Right atrium auricular region (tissue), 2 donors: ENCODE measurements around the gene RHCG. TPM values are rescaled to one million over a fixed set of nuclear protein-coding genes. Genes with fewer than 3 reads are reported as not detected.
A peak's percentile ranks its signal among the peaks of the same experiment; 100 is the strongest.

ENCODE experiments used
- DNase-seq: peaks from one replicate; pipeline ENCODE4 v3.0.0-alpha.2; 2019; ENCODE audit warnings: low spot score
- H3K27ac ChIP-seq, 2 donors: fragments of 200-600 bp; sonication (generic); 1 replicate in 1 of 2; 2 replicates in 1 of 2; pipeline ENCODE4 v1.5.1; 2016 to 2019
- H3K27me3 ChIP-seq, 2 donors: fragments of 200-600 bp; sonication (generic); one replicate each; pipeline versions ENCODE4 v1.5.1 to v1.6.0; 2017 to 2019
- H3K36me3 ChIP-seq: fragments of 200-600 bp; sonication (generic); one replicate; pipeline ENCODE4 v1.5.1; 2016
- H3K4me1 ChIP-seq, 2 donors: fragments of 200-600 bp; sonication (generic); one replicate each; pipeline versions ENCODE4 v1.5.1 to v1.6.0; 2017 to 2019
- H3K4me3 ChIP-seq, 2 donors: fragments of 200-600 bp; sonication (generic); 1 replicate in 1 of 2; 2 replicates in 1 of 2; pipeline ENCODE4 v1.5.1; 2017 to 2019; ENCODE audit warnings: mild to moderate bottlenecking in 1 of 2, moderate library complexity in 1 of 2
- H3K9me3 ChIP-seq, 2 donors: fragments of 200-600 bp; sonication (generic); one replicate each; pipeline ENCODE4 v1.5.1; 2019
- total RNA-seq, 2 donors: library from RNA; depleted of rRNA; stranded (reverse); fragments of >200 nt; gene quantifications; one replicate each; pipeline ENCODE4 v1.1.0, GENCODE V29; 2016
- TF ChIP-seq, protein P1 (sequence below), 2 donors: fragments of 200-600 bp; sonication (generic); IDR thresholded peaks; one replicate each; pipeline ENCODE4 v1.5.1; 2019; ENCODE audit warnings: antibody characterized with exemption in 2 of 2

Gene RHCG
- total RNA-seq, 2 donors from 2014 or later, result 0.37 to 0.43 TPM

GRCh38 chr15:89495638-89496145 lies 691 bp downstream of the RHCG start:
- Histone ChIP-seq H3K9me3 (no peaks in the 10 kb centered on the region), H3K4me1 (peaks cover 0 to 12% of the 10 kb centered on the region in 2 donors), H3K27ac (no peak overlapping the region), H3K27me3 (no peaks in the 10 kb centered on the region), H3K36me3 (no peaks in the 10 kb centered on the region), H3K4me3 (no peak overlapping the region)
- no peak for DNase-seq
- TF ChIP-seq, protein P1, sequence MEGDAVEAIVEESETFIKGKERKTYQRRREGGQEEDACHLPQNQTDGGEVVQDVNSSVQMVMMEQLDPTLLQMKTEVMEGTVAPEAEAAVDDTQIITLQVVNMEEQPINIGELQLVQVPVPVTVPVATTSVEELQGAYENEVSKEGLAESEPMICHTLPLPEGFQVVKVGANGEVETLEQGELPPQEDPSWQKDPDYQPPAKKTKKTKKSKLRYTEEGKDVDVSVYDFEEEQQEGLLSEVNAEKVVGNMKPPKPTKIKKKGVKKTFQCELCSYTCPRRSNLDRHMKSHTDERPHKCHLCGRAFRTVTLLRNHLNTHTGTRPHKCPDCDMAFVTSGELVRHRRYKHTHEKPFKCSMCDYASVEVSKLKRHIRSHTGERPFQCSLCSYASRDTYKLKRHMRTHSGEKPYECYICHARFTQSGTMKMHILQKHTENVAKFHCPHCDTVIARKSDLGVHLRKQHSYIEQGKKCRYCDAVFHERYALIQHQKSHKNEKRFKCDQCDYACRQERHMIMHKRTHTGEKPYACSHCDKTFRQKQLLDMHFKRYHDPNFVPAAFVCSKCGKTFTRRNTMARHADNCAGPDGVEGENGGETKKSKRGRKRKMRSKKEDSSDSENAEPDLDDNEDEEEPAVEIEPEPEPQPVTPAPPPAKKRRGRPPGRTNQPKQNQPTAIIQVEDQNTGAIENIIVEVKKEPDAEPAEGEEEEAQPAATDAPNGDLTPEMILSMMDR (IDR thresholded peaks at IDR 0.05), result no peak

GRCh38 chr15:89494941-89495637 lies 1.3 kb downstream of the RHCG start:
- Histone ChIP-seq H3K4me3 (no peak overlapping the region), H3K4me1 (peaks cover 0 to 15% of the 10 kb centered on the region in 2 donors), H3K36me3 (no peaks in the 10 kb centered on the region), H3K27me3 (no peaks in the 10 kb centered on the region), H3K9me3 (no peaks in the 10 kb centered on the region), H3K27ac (no peak overlapping the region)
- DNase-seq, result no peak
- TF ChIP-seq, protein P1 (IDR thresholded peaks at IDR 0.05), result peak in 1 of 2 donors; percentile 33

- TF ChIP-seq, protein P1 (IDR thresholded peaks at IDR 0.05), result no peak
- H3K9me3 ChIP-seq, result no peaks in the 10 kb centered on the region
- H3K4me3 ChIP-seq, result no peak overlapping the region
- no peak for DNase-seq
- H3K4me1 ChIP-seq, result peaks cover 0 to 15% of the 10 kb centered on the region in 2 donors
- no peaks in the 10 kb centered on the region for H3K36me3 ChIP-seq
- H3K27ac ChIP-seq, result no peak overlapping the region
- no peaks in the 10 kb centered on the region for H3K27me3 ChIP-seq
These were observed 2.4 kb downstream of the RHCG start for GRCh38 chr15:89494031-89494430.

DNA sequence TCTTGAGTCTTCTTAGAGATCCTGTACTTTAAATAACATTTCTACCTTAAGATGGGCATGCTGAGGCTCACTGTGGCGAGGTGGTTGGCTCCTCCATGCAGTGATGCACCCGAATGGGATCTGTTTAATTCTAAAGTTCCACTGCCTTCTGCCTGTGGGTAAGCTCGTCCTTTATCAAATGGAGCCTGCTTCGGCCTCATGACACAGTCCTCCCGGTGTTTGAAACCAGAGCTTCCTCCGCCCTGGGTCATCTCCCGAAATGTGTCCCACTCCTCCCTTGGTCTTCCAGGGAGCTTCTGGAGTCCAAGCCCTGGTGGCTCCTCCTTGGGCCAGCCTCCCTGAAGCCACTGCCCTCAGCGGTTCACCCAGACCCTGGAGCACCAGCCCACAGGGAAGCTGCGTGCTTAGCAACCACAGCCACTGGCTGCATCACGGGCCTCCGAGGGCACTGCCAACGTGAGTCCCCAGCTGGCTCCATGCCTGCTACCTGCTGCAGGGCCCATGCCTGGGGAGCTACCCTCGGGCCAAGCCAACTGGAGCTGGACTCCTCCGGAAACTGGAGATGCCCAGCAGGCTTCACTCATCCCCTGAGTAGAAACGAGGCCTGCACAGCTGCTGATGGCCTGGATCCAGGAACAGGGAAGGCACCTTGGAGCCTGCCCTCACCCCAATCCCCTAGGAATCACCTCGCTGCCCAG lies 3.3 kb downstream of the RHCG start:
- no peak overlapping the region for H3K27ac ChIP-seq

DNA sequence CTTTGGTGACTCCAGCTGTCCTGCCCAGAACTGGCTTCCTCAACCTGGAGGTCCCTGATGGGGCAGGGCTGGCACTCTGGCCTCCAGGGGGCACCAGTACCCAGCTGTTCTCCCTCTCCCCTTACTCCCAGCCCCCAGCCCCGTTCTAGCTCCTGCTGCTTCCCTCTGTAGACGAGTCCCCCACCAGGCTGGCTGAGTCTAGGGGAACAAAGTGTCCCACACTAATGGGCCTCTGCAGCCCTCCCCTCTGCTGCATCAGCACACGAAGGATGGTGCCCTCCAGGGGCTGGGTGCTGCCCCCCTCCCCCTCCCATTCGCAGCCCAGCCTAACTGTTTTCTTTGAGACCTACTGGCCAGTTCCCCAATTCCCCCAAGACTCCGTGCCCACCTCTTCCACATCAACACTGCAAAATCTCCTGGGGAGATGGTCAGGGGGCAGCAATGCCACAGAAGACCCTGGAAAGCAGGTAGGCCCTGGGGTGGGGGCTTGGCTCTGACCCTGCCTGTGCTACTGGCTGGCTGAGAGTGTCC lies 4.2 kb downstream of the RHCG start:
- H3K27me3 ChIP-seq, result no peaks in the 10 kb centered on the region
- DNase-seq, result no peak
- H3K27ac ChIP-seq, result no peak overlapping the region

More for the DNA sequence above, 3.3 kb downstream of the RHCG start:
- Histone ChIP-seq H3K9me3 (no peaks in the 10 kb centered on the region), H3K4me1 (peaks cover 0 to 15% of the 10 kb centered on the region in 2 donors), H3K4me3 (no peak overlapping the region), H3K36me3 (no peaks in the 10 kb centered on the region), H3K27me3 (no peaks in the 10 kb centered on the region)
- DNase-seq, result no peak
- TF ChIP-seq, protein P1 (IDR thresholded peaks at IDR 0.05), result no peak

More for the DNA sequence above, 4.2 kb downstream of the RHCG start:
- TF ChIP-seq, protein P1 (IDR thresholded peaks at IDR 0.05), result peak in 1 of 2 donors; percentile 12
- H3K4me3 ChIP-seq, result no peak overlapping the region
- H3K36me3 ChIP-seq, result no peaks in the 10 kb centered on the region
- H3K9me3 ChIP-seq, result no peaks in the 10 kb centered on the region
- H3K4me1 ChIP-seq, result peaks cover 0 to 15% of the 10 kb centered on the region in 2 donors
